ENCODE measurements around the gene OXTR. TPM values are rescaled to one million over a fixed set of nuclear protein-coding genes. Genes with fewer than 3 reads are reported as not detected.

OXTR gene
- total RNA-seq, 1 donor from 2014 or later = 0.53 TPM

DNA sequence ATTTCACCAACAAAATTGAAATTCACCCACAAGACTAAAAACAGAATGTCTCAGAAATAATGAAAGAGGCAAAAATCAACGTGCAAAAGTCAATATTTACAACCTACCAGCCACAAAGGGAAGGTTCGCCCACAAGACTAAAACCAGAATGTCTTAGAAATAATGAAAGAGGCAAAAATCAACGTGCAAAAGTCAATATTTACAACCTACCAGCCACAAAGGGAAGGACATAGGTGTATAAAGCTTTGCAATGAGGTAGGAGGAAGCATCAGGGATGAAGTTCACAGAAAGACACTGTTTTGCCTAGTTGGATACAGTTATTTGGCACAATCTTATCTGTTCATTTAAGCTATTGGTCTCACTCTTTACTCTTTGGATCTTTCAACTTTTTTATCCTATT is 14.3 kb downstream of the OXTR start:
- no peak for FAIRE-seq
- no peak for TF ChIP-seq CTCF (IDR thresholded peaks at IDR 0.05; ENCODE audit: insufficient read depth, low read length, severe bottlenecking)
- H3K4me3 ChIP-seq (ENCODE audit: low read depth, low read length) = no peak overlapping the region
- no peak for DNase-seq (ENCODE audit: low read depth)
- no peaks in the 10 kb centered on the region for H3K36me3 ChIP-seq (ENCODE audit: control insufficient read depth, insufficient read depth, low read length)
- no peaks in the 10 kb centered on the region for H3K27me3 ChIP-seq (ENCODE audit: control insufficient read depth, insufficient read depth, low read length)

- DNase-seq (ENCODE audit: low read depth) (no peak), FAIRE-seq (no peak)
- Histone ChIP-seq H3K27me3 (ENCODE audit: control insufficient read depth, insufficient read depth, low read length) (no peaks in the 10 kb centered on the region), H3K36me3 (ENCODE audit: control insufficient read depth, insufficient read depth, low read length) (no peaks in the 10 kb centered on the region), H3K4me3 (ENCODE audit: low read depth, low read length) (no peak overlapping the region)
- TF ChIP-seq CTCF (IDR thresholded peaks at IDR 0.05; ENCODE audit: insufficient read depth, low read length, severe bottlenecking) = no peak
These were observed 16.6 kb downstream of the OXTR start for GRCh38 chr3:8752832-8753231.

DNA sequence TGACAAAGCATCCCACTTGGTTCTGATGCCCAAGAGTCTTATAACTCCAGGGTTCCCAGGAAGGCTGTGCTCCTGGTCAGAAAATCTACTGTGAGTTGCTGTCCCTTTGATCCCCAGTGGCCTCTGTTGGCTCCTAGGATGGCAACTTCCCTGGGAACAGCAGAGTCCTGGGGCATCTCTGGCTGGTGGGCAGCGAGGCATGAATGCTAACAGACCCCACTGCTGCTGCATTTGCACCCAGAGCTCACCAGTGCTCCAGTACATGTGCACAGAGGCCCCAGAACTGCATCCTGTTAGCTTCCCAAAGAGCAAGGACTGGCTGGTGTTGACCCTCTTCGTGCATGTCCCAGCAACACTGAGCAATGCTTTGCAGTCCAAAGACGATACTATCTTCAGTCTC is 20.1 kb downstream of the OXTR start:
- Histone ChIP-seq H3K4me3 (ENCODE audit: low read depth, low read length) (no peak overlapping the region), H3K27me3 (ENCODE audit: control insufficient read depth, insufficient read depth, low read length) (no peaks in the 10 kb centered on the region), H3K36me3 (ENCODE audit: control insufficient read depth, insufficient read depth, low read length) (no peaks in the 10 kb centered on the region)
- no peak for TF ChIP-seq CTCF (IDR thresholded peaks at IDR 0.05; ENCODE audit: insufficient read depth, low read length, severe bottlenecking)
- FAIRE-seq = peak; percentile 28
- DNase-seq (ENCODE audit: low read depth) = no peak

- Histone ChIP-seq H3K36me3 (ENCODE audit: control insufficient read depth, insufficient read depth, low read length) (no peaks in the 10 kb centered on the region), H3K27me3 (ENCODE audit: control insufficient read depth, insufficient read depth, low read length) (no peaks in the 10 kb centered on the region), H3K4me3 (ENCODE audit: low read depth, low read length) (no peak overlapping the region)
- TF ChIP-seq CTCF (IDR thresholded peaks at IDR 0.05; ENCODE audit: insufficient read depth, low read length, severe bottlenecking) = no peak
- FAIRE-seq (no peak), DNase-seq (ENCODE audit: low read depth) (no peak)
These were observed 22.6 kb downstream of the OXTR start for GRCh38 chr3:8746780-8747345.

DNA sequence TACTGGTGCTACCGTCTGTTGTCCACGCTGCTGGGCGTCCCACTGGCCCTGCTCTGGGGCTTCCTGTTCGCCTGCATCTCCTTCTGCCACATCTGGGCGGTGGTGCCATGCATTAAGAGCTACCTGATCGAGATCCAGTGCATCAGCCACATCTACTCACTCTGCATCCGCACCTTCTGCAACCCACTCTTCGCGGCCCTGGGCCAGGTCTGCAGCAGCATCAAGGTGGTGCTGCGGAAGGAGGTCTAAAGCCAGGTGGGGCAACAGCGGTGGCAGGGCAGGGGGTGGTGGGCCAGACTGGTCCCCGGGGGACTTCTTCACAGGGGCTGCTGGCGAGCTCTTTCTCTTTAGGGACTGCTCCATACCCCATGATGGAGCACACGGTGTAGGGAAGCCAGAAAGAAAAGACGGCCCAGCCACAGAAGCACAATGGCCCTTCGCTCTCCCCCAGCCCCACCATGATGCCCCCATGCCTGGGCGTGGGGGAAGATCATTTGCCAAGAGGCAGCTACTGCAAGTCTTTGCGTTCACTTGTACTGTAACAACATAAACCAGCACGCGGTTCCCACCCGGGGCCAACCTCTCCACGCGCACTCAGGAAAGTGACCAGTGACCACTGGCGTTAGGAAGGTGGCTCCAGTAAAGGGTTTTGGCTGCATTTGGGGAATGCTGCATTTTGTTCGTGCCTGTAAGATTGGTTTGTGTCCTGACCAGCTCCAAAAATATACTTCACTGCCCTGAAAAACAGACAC is 23.6 kb downstream of the OXTR start:
- Histone ChIP-seq H3K4me3 (ENCODE audit: low read depth, low read length) (no peak overlapping the region), H3K36me3 (ENCODE audit: control insufficient read depth, insufficient read depth, low read length) (no peaks in the 10 kb centered on the region), H3K27me3 (ENCODE audit: control insufficient read depth, insufficient read depth, low read length) (no peaks in the 10 kb centered on the region)
- FAIRE-seq (no peak), DNase-seq (ENCODE audit: low read depth) (no peak)
- no peak for TF ChIP-seq CTCF (IDR thresholded peaks at IDR 0.05; ENCODE audit: insufficient read depth, low read length, severe bottlenecking)

Measured in bronchial epithelial cell (primary cell).